Hematopoietic multipotent progenitor cell treated with erythropoietin and hydrocortisone succinate and interleukin-3 and kit ligand, for 6 days (in vitro differentiated cells): ENCODE data around the gene LSM2.
"Not testable (repeated sequence)": the region's sequence is repeated elsewhere in the genome, so short reads cannot be mapped to it uniquely, and the experiment has no call there.

Source experiments
- DNase-seq: peaks from one replicate; pipeline ENCODE4 v3.0.0-alpha.2; 2015

LSM2 gene

DNA sequence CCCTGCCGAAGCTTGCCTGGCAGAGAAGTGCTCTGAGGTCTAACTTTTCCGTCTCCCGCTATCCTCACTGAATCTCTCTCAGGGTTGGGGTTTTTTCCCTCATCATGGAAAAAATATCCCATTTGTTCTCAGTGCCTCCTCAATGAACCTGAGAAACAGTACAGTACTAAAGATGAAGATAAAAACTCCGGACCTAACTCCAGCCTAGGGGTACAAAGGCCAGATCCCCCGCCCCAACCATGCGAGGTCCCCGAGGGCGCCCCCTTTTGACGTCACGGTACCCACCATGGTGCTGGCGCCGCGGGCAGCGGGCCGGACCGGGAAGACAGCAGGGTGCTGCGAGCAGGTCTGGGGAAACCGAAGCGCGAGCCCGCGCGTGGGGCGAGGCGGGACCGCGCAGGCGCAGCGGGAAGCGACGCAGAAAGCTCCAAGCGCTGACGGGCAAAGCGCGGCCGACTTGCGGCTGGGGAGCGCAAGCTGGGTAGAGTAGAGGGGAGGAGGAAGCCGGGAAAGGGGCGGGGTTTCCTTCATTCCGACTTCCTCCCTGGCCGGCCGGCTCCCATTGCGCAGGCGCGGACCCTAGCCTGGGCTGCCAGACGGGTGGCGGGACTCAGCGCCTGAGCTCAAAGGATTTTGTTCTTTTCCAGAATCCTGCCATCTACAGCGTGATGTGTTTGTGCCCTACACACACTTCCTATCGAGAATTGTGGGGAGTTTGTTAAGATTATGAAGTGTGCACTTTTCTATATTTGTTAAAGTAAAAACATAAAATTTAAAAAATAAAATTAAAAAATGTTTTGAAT is at the start of gene LSM2:
LSM2 (minus strand) TSS at position 497 of the 803 bp plus-strand sequence; CDS start at position 288, 209 bp downstream.
- peak; percentile 99 for DNase-seq

DNA sequence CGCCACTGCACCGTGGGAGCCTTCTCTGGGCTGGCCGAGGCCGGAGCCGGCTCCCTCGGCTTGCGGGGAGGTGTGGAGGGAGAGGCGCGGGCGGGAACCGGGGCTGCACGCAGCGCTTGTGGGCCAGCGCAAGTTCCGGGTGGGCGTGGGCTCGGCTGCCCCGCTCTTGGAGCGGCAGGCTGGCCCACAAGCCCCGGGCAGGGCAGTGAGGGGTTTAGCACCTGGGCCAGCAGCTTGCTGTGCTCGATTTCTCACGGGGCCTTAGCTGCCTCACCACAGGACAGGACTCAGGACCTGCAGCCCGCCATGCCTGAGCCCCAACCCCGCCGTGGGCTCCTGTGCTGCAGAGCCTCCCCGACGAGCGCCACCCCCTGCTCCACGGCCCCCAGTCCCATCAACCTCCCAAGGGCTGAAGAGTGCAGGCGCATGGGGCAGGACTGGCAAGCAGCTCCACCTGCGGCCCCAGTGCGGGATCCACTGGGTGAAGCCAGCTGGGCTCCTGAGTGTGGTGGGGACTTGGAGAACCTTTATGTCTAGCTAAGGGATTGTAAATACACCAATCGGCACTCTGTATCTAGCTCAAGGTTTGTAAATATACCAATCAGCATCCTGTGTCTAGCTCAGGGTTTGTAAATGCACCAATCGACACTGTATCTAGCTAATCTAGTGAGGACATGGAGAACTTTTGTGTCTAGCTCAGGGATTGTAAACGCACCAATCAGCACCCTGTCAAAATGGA is 45.4 kb upstream of the LSM2 start:
- DNase-seq = not testable (repeated sequence)

DNA sequence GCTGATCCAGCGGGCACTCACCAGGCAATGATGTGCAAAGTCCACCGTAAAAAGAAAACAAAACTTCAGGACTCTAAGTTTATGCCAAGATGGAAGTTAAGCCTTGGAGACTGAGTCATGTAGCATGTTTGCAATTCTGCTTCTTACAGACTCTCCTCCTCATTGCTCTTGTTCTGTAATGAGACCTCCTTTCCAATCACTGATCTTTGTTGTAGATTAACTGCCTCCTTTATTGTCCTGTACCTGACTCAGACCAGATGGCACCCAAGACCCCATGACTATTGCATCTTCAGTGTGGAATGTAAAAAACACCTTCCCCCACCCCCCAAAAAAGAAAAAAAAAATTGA is 44.7 kb upstream of the LSM2 start:
- DNase-seq = no peak

DNA sequence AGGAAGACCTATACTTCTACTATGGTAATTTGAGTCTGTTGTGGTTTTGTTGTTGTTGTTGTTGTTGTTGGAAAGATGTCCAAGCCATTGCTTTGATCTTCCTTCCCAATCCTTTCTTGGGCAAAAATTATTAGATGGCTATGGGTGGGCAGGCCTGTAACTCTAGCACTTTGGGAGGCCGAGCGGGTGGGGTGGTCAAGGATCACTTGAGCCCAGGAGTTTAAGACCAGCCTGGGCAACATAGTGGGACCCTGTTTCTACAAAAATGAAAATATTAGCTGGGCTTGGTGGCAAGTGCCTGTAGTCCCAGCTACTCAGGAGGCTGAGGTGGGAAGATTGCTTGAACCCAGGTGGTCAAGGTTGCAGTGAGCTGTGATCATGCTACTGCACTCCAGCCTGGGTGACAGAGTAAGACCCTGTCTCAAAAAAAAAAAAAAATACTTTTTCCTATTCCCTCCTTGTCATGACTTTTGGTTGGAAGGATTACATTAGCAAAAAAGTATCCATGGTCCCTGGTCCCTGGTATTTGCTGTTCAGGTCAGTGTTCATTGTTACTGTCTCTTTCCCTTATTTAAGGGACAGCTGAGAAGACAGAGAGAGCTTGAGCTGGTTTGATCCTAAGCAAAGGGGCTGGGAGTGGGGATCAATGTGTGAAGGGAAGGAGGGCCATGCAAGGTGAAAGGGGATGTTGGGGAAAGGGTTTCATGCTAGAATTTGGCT is 44.2 kb upstream of the LSM2 start:
- DNase-seq = no peak

DNA sequence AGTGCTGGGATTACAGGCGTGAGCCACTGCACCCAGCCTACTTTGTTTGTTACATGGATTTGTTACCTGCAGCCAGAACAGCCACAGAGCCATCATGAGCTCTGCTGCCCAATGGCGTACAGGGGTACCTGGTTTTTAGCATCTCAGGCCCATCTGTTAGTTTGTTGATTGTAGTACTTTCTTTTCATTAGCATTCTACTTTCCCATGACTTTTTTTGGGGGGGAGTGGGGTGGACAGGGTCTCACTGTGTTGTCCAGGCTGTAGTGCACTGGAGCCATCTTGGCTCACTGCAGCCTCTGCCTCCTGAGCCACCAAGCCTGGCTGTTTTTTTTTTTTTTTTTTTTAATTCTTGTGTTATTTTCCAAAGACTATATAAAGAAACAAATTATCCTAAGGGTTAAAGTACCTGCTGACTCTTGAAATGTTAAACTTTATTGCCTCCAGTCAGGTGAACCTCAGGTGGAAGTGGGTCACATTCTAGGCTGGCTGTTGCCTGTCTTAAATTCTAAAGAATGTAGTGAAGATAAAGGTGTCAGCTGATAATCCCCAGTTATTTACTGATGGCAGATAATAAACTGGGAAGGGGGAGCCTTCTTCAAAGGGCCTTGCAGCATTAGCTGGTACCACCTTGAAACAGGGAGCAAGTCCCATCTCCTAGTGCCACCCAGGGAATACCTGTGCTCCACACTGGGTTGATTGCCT is 40.7 kb upstream of the LSM2 start:
- no peak for DNase-seq

DNA sequence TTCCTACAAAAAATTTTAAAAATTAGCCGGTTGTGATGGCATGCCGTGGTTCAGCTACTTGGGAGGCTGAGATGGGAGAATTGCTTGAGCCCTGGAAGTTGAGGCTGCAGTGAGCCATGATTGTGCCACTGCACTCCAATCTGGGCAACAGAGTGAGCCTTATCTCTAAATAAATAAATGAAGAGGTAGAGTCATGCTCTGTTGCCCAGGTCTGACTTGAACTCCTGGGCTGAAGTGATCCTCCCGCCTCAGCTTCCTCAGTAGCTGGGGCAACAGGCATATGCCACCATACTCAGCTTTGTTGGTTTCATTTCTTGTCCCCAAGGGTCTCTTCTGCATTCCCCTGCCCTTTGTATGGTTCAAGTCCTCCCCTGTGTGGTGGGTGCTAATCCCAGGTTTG is 37.7 kb upstream of the LSM2 start:
- DNase-seq = no peak

DNA sequence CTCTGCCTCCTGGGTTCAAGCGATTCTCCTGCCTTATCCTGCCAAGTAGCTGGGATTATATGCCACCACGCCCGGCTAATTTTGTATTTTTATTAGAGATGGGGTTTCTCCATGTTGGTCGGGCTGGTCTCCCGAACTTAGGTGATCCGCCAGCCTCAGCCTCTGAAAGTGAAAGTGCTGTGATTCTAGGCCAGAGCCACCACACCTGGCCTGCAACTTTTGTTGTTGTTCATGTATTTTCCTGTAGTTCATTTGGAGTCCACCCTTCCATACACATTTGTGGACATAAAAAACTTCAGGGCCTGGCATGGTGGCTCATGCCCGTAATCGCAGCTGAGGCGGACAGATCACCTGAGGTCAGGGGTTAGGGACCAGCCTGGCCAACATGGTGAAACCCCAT is 35.3 kb upstream of the LSM2 start:
- DNase-seq = no peak

DNA sequence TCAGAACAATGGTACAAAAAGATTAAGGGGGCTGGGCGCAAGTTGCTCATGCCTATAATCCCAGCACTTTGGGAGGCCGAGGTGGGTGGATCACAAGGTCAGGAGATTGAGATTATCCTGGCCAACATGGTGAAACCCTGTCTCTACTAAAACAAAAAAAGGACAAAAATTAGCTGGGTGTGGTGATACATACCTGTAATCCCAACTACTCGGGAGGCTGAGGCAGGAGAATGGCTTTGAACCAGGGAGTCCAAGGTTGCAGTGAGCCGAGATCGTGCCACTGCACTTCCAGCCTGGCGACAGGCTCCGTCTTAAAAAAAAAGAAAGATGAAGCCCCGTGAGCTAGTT is 33.0 kb upstream of the LSM2 start:
- not testable (repeated sequence) for DNase-seq

DNA sequence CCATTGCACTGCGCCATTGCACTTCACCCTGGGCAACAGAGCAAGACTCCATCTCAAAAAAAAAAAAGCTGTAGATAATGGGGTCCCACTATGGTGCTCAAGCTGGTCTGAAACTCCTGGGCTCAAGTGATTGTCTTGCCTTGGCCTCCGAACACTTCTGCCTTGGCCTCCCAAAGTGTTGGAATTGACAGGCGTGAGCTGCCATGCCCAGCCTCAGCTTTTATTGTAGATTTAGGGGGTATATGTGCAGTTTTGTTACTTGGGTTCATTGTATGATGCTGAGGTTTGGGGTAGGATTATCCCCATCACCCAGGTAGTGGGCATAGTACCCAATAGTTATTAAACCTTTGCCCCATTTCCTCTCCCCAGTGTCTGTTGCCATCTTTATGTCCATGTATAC is 32.2 kb upstream of the LSM2 start:
- no peak for DNase-seq

DNA sequence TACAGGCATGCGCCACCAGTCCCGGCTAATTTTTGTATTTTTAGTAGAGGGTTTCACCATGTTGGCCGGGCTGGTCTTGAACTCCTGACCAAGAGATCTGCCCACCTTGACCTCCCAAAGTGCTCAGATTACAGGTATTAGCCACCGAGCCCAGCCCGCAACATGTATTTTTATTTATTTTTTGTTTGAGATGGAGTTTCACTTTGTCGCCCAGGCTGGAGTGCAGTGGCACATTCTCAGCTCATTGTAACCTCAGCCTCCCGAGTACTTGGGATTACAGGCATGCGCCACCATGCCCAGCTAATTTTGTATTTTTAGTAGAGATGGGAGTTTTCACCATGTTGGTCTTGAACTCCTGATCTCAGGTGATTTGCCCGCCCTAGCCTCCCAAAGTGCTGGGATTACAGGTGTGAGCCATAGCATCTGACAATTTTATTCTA is 31.4 kb upstream of the LSM2 start:
- not testable (repeated sequence) for DNase-seq

DNA sequence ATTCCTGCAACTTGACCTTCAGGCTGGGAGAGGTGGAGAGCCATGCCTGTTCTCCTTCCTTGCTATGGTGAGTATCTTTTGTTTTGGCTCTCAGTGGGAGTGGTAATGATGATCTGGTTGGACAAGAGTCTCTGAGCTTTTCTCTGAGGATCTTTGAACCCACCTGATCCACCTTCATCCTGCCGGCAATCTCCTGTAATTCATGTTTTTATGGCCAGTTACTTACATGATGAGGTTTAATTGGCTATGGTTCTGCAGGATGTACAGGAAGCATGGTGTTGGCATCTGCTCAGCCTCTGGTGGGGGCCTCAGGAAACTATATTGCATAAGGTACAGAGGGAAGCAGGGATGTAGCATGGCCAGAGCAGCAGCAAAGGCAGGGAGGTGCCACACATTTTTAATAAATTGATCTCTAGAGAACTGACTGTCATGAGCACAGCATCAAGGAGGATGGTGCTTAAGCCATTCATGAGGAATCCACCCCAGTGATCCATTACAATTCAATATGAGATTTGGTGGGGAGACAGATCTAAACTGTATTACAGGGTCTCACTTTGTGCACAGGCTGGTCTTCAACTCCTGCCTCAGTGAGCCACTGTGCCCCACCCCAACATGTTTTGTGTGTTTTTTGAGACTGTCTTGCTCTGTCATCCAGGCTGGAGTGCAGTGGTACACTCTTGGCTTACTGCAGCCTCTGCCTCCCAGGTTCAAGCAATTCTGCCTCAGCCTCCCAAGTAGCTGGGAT is 30.8 kb upstream of the LSM2 start:
- DNase-seq = no peak

DNA sequence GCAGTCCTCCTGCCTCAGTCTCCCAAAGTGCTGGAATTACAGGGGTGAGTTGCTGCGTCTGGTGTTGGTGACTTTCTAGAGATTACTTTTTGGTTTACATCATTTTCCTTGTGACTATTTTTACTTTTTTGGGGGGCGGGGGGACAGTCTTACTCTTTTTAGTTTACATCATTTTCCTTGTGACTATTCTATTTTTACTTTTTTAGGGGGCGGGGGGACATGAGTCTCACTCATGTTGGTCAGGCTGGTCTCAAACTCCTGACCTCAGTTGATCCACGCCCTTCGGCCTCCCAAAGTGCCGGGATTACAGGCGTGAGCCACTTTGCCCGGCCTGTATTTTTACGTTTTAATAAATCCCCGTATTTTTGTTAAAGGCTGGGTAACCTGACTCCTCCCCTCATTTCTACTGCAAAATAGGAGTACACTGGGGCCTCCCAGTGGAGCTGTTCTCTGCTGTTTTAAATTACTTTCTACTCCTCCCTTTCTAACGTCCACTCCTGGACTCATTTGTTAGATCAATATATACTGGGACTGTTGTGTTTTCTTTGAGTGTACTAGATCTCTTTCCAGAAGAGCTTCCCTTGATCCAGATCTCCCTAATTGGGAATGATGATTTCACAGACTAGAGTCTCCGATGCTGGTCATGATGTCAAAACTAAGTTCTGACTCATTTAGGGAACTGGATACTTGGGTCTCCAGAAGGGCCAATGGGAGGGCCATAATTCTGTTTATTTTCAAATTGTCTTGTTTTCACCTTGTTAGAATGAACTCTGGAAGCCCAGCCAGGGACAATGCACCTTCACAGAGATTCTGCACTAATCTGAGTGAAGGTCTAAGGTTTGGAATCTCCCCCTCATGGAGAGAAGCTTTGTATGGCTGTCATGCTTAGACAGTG is 30.0 kb upstream of the LSM2 start:
- no peak for DNase-seq

DNA sequence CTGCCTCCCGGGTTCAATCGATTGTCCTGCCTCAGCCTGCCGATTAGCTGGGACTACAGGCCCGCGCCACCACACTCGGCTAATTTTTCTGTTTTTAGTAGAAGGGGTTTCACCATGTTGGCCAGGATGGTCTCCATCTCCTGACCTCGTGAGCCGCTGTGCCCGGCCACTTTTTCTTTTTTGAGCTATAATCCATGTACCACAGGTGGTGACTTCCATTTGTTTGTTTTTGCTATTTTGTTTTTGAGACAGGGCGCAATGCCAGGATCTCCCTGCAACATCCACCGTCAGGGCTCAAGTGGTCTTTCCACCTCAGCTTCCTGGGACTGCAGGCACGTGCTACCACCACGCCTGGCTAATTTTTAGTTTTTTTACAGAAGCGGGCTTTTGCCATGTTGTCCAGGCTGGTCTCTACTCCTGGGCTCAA is 29.3 kb upstream of the LSM2 start:
- no peak for DNase-seq

DNA sequence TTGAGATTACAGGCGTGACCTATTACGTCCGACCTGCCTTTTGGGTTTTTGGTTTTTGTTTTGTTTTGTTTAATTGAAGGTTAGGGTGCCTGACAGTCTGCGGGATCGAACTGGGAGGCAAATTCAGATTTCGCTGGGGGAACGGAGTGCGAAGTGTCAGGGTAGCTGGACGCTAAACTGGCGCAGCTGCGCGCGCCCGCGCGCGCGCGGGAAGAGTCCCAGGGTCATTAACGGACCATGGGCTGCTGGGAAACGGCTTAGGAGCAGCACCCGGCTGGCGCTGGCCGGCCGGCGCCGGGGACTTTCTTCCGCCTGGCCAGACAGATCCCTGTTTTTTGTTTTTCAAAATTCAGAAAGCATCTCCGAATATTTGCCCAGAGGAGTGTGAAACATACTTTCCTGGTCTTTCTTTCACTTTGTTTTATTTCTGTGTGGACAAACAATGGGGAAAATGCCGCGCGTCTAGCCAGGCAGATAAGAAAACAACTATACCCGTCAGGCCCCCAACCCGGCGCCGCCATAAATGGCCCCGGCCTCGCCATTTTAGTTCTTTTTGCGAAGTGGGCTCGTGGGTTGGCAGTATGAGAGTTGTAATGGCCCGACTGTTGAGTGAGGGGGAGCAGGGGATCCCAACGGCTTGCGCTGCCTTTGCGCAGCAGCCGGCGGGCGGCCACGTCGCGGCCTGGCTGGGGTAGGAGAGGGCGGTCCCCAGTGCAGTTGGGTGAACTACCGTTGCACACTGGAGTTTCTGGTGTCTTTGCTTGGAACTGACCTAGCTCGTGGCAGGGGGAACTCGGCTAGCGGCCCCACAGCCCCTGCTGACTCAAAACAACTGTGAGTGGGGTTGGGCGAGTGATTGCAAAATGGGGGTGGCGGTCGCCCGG is 27.8 kb upstream of the LSM2 start:
- DNase-seq = peak; percentile 93

DNA sequence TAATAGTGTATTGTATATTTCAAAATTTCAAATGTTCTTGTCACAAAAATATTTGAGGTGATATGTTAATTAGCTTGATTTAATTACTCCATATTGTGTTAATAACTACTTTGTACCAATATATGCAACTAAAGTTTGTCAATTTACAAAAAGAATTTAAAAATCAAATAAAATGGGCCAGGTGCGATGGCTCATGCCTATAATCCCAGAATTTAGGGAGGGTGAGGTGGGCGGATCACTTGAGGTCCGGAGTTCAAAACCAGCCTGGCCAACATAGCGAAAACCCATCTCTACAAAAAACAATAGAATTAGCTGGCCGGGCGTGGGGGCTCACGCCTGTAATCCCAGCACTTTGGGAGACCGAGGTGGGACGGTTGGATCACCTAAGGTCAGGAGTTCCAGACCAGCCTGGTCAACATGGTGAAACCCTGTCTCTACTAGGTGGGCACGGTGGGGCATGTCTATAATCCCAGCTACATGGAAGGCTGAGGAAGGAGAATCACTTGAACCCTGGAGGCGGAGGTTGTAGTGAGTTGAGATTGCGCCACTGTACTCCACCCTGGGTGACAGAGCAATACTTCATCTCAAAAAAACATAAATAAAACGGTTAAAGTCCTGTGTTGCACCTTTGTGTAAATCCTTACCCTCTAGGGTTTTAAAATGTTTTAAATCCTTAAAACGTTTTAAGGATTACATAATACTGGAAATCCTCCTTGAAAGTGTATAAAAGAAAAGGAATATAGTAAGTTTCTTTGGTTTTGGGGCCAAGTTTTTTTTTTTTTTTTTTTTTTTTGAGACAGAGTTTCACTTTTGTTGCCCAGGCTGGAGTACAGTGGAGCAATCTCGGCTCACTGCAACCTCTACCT is 24.8 kb upstream of the LSM2 start:
- DNase-seq = no peak

DNA sequence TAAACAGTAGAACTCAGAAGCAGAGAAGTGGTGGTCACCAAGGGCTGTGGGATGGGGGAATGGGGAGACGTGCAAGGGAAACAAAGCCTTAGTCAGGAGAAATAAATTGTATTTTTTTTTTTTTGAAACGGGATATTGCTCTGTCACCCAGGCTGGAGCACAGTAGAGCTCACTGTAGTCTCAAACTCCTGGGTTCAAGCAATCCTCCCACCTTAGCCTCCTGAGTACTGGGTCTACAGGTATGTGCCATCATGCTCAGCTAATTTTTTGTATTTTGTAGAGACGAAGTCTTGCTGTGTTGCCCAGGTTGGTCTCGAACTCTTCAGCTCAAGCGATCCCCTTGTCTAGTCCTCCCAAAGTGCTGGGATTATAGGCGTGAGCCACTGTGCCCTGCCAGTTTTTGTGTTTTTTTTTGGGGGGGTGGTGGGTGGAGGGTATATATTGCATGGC is 24.1 kb upstream of the LSM2 start:
- no peak for DNase-seq

DNA sequence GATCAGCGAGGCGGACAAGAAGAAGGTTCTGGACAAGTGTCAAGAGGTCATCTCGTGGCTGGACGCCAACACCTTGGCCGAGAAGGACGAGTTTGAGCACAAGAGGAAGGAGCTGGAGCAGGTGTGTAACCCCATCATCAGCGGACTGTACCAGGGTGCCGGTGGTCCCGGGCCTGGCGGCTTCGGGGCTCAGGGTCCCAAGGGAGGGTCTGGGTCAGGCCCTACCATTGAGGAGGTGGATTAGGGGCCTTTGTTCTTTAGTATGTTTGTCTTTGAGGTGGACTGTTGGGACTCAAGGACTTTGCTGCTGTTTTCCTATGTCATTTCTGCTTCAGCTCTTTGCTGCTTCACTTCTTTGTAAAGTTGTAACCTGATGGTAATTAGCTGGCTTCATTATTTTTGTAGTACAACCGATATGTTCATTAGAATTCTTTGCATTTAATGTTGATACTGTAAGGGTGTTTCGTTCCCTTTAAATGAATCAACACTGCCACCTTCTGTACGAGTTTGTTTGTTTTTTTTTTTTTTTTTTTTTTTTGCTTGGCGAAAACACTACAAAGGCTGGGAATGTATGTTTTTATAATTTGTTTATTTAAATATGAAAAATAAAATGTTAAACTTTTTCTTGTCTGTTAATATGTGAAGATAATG is 23.0 kb upstream of the LSM2 start:
- DNase-seq = peak; percentile 89

DNA sequence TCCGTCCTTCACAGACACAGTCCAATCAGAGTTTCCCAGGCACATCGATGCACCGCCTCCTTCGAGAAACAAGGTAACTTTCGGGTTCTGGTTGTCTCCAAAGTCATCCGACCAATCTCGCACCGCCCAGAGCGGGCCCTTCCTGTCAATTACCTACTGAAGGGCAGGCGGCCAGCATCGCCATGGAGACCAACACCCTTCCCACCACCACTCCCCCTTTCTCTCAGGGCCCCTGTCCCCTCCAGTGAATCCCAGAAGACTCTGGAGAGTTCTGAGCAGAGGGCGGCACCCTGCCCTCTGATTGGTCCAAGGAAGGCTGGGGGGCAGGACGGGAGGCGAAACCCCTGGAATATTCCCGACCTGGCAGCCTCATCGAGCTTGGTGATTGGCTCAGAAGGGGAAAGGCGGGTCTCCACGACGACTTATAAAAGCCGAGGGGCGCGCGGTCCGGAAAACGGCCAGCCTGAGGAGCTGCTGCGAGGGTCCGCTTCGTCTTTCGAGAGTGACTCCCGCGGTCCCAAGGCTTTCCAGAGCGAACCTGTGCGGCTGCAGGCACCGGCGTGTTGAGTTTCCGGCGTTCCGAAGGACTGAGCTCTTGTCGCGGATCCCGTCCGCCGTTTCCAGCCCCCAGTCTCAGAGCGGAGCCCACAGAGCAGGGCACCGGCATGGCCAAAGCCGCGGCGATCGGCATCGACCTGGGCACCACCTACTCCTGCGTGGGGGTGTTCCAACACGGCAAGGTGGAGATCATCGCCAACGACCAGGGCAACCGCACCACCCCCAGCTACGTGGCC is 20.7 kb upstream of the LSM2 start, which contains the start of gene HSPA1B:
HSPA1B (plus strand) TSS at position 453 of the 794 bp plus-strand sequence; CDS start at position 666, 213 bp downstream.
- DNase-seq = peak; percentile 100
